HCT116 (cell line): Measurements from ENCODE around the gene PLD3. TPM values are rescaled to one million over a fixed set of nuclear protein-coding genes. Genes with fewer than 3 reads are reported as not detected.

ENCODE experiments used
- ATAC-seq: fragments of 200-7000 bp; cut with Tn5 transposase; 2 replicates; pipeline ENCODE4 v1.9.1; 2020; ENCODE audit warnings: mild to moderate bottlenecking, moderate library complexity
- BruUV-seq: library from RNA; stranded (reverse); fragments of 400-500 nt; replicated peaks from 2 replicates; lab custom pipeline; 2021; lab: Mats Ljungman, UMichigan
- CTCF ChIA-PET: fragments of 300-600 bp; sonication (Branson Sonifier 250); formaldehyde crosslinking; loops from one replicate; lab custom pipeline; 2021; ENCODE audit warnings: antibody characterized with exemption; lab: Charles Lee
- POLR2A ChIA-PET: fragments of 300-600, 350-600 bp; sonication (Branson Sonifier 250); formaldehyde crosslinking; loops from one replicate; lab custom pipeline; 2021; ENCODE audit warnings: antibody characterized with exemption; lab: Charles Lee
- RAD21 ChIA-PET, 2 experiments: fragments of 300-600 bp; sonication (Branson Sonifier 250); formaldehyde crosslinking; loops; one replicate each; lab custom pipeline; 2023; ENCODE audit warnings: low total read pairs in 2 of 2; ENCODE audit not compliant: uncharacterized antibody in 2 of 2, unreplicated experiment in 2 of 2, low non-redundant PET in 1 of 2; lab: Charles Lee
- DNase-seq: peaks from one replicate; pipeline ENCODE4 v3.0.0-alpha.2; 2010; ENCODE audit warnings: low read depth, low spot score
- H2AFZ ChIP-seq: fragments of 200-600 bp; shearing (Covaris generic), sonication (generic); 2 replicates; pipeline ENCODE4 v1.6.1; 2017; ENCODE audit warnings: low read depth, mixed run types, mixed read lengths, antibody characterized with exemption, low read length; ENCODE audit not compliant: poor library complexity, severe bottlenecking
- H3K27ac ChIP-seq: 2 replicates; pipeline ENCODE4 v1.5.1; 2012; ENCODE audit warnings: low read depth, low read length
- H3K27me3 ChIP-seq: fragments of 200-600 bp; sonication (generic); 2 replicates; pipeline ENCODE4 v1.6.1; 2016; ENCODE audit warnings: mixed run types, low read length, mixed read lengths; ENCODE audit not compliant: insufficient read depth
- H3K36me3 ChIP-seq, 2 experiments: fragments of 200-500 bp in 1 of 2; fragments of 200-600 bp in 1 of 2; sonication (Bioruptor generic) in 1 of 2; sonication (generic) in 1 of 2; 2 replicates each; pipeline versions ENCODE4 v1.5.1 to v1.6.1; 2014 to 2016; ENCODE audit warnings: low read length in 2 of 2, inconsistent platforms in 1 of 2, mixed read lengths in 1 of 2, mixed run types in 1 of 2; ENCODE audit not compliant: insufficient read depth in 2 of 2, control insufficient read depth in 1 of 2
- H3K4me1 ChIP-seq, 2 experiments: fragments of 200-600 bp in 1 of 2; sonication (generic) in 1 of 2; 2 replicates each; pipeline versions ENCODE4 v1.5.1 to v1.6.1; 2012 to 2017; ENCODE audit warnings: low read length in 2 of 2, inconsistent platforms in 1 of 2, mild to moderate bottlenecking in 1 of 2, mixed read lengths in 1 of 2, mixed run types in 1 of 2, moderate library complexity in 1 of 2; ENCODE audit not compliant: insufficient read depth in 2 of 2, control insufficient read depth in 1 of 2
- H3K4me2 ChIP-seq: fragments of 200-600 bp; sonication (generic); 2 replicates; pipeline ENCODE4 v1.6.1; 2017; ENCODE audit warnings: mixed run types, low read length, mixed read lengths
- H3K4me3 ChIP-seq, 2 experiments: fragments of 200-600 bp in 1 of 2; sonication (generic) in 1 of 2; replicated peaks in 1 of 2; 2 replicates each; pipeline ENCODE4 v1.5.1; 2011 to 2016; ENCODE audit warnings: low read length in 2 of 2, control low read depth in 1 of 2, low read depth in 1 of 2, mild to moderate bottlenecking in 1 of 2, mixed read lengths in 1 of 2, mixed run types in 1 of 2
- H3K79me2 ChIP-seq: fragments of 200-600 bp; sonication (generic); 2 replicates; pipeline ENCODE4 v1.6.1; 2017; ENCODE audit warnings: mild to moderate bottlenecking, mixed run types, low read length, moderate library complexity, mixed read lengths; ENCODE audit not compliant: insufficient read depth
- H3K9ac ChIP-seq: fragments of 200-600 bp; sonication (generic); 2 replicates; pipeline ENCODE4 v1.6.1; 2016; ENCODE audit warnings: low read length, mixed read lengths
- H3K9me2 ChIP-seq: fragments of 200-600 bp; sonication (generic), shearing (Covaris generic); 2 replicates; pipeline ENCODE4 v1.6.1; 2017; ENCODE audit warnings: mixed run types, mild to moderate bottlenecking, moderate library complexity; ENCODE audit not compliant: insufficient read depth
- H3K9me3 ChIP-seq, 2 experiments: fragments of 200-500 bp in 1 of 2; fragments of 200-600 bp in 1 of 2; sonication (Bioruptor generic) in 1 of 2; sonication (generic) in 1 of 2; 2 replicates each; pipeline ENCODE4 v1.6.1; 2014 to 2017; ENCODE audit warnings: low read length in 2 of 2, mixed read lengths in 2 of 2, inconsistent platforms in 1 of 2, low read depth in 1 of 2, mild to moderate bottlenecking in 1 of 2, mixed run types in 1 of 2, moderate library complexity in 1 of 2; ENCODE audit not compliant: control insufficient read depth in 1 of 2, insufficient read depth in 1 of 2
- H4K20me1 ChIP-seq: fragments of 200-600 bp; sonication (generic), shearing (Covaris generic); 2 replicates; pipeline ENCODE4 v1.6.1; 2017; ENCODE audit warnings: mixed run types, mild to moderate bottlenecking, moderate library complexity; ENCODE audit not compliant: insufficient read depth
- CTCF ChIP-seq, 3 experiments: fragments of 200-600 bp in 1 of 3; sonication (generic) in 1 of 3; IDR thresholded peaks in 2 of 3; conservative IDR thresholded peaks in 1 of 3; 2 replicates each; pipeline ENCODE4 v1.5.1; 2012 to 2017; ENCODE audit warnings: low read depth in 2 of 3, low read length in 2 of 3, antibody characterized with exemption in 1 of 3, borderline replicate concordance in 1 of 3, control low read depth in 1 of 3, mild to moderate bottlenecking in 1 of 3, mixed read lengths in 1 of 3, mixed run types in 1 of 3, moderate library complexity in 1 of 3; ENCODE audit not compliant: insufficient read depth in 1 of 3
- EGR1 ChIP-seq: IDR thresholded peaks from 2 replicates; pipeline ENCODE4 v1.6.1; 2012; ENCODE audit warnings: low read depth
- ELF1 ChIP-seq: IDR thresholded peaks from 2 replicates; pipeline ENCODE4 v1.6.1; 2012; ENCODE audit warnings: low read depth, borderline replicate concordance
- EZH2phosphoT487 ChIP-seq: fragments of 200-600 bp; IDR thresholded peaks from 2 replicates; pipeline ENCODE4 v1.6.1; 2018; ENCODE audit warnings: antibody characterized with exemption, borderline replicate concordance
- MAX ChIP-seq: IDR thresholded peaks from 2 replicates; pipeline ENCODE4 v1.6.1; 2012
- REST ChIP-seq: IDR thresholded peaks from 2 replicates; pipeline ENCODE4 v1.6.1; 2012; ENCODE audit warnings: low read depth
- SIN3A ChIP-seq: IDR thresholded peaks from 2 replicates; pipeline ENCODE4 v1.6.1; 2012; ENCODE audit warnings: low read depth
- SP1 ChIP-seq: IDR thresholded peaks from 2 replicates; pipeline ENCODE4 v1.6.1; 2012; ENCODE audit warnings: low read depth
- YY1 ChIP-seq: IDR thresholded peaks from 2 replicates; pipeline ENCODE4 v1.6.1; 2011; ENCODE audit warnings: low read length, low read depth, moderate library complexity, mild to moderate bottlenecking; ENCODE audit not compliant: insufficient replicate concordance; ENCODE audit errors: extremely low read depth
- ZNF274 ChIP-seq: fragments of 200-500 bp; sonication (Bioruptor generic); IDR thresholded peaks from 2 replicates; pipeline ENCODE4 v1.6.1; 2014; ENCODE audit warnings: mild to moderate bottlenecking, low read depth, low read length, inconsistent platforms
- intact Hi-C: fragments of 100-400 bp; cut with micrococcal nuclease; formaldehyde crosslinking; loops from 2 replicates; pipeline ENCODE4 v1.10.0; 2022
- total RNA-seq: library from RNA; stranded (reverse); gene quantifications from one replicate; pipeline ENCODE4 v1.2.1, GENCODE V29; 2021; ENCODE audit not compliant: unreplicated experiment

The PLD3 gene
- total RNA-seq, 1 experiment from 2014 or later: 123 TPM

- BruUV-seq: no TSS peak
Observed at GRCh38 chr19:40304306-40304705, 44.2 kb upstream of the PLD3 start.

More at GRCh38 chr19:40304306-40304705, 44.2 kb upstream of the PLD3 start:
- Histone ChIP-seq H3K9me2 (no peaks in the 10 kb centered on the region), H3K4me3 (no peak overlapping the region), H3K4me1 (no peaks in the 10 kb centered on the region), H2AFZ (no peak overlapping the region), H4K20me1 (no peaks in the 10 kb centered on the region), H3K79me2 (no peaks in the 10 kb centered on the region), H3K27ac (no peak overlapping the region), H3K27me3 (no peaks in the 10 kb centered on the region), H3K4me2 (no peak overlapping the region), H3K9me3 (no peaks in the 10 kb centered on the region), H3K36me3 (no peaks in the 10 kb centered on the region), H3K9ac (no peak overlapping the region)
- ChIA-PET POLR2A (interaction anchor here (0.6 kb wide), 1 partner anchor 321 kb away, joined by 3 read pairs; no protein-coding TSS in a partner anchor), CTCF (interaction anchor here (1.3 to 2.2 kb wide), 7 partner anchors 11 to 299 kb away, joined by 3 to 29 read pairs (median 12); no protein-coding TSS in a partner anchor), RAD21 (interaction anchor here in 1 of 2 experiments (1.0 kb wide), 1 partner anchor 330 kb away, joined by 4 read pairs; no protein-coding TSS in a partner anchor)
- intact Hi-C loops: loop anchor here (10.0 kb wide), 1 partner anchor 220 kb away; no protein-coding TSS in a partner anchor
- no peak for ATAC-seq
- no peak for DNase-seq
- TF ChIP-seq EZH2phosphoT487: no peak
- no peak for TF ChIP-seq ELF1
- TF ChIP-seq EGR1: no peak
- TF ChIP-seq SIN3A: no peak
- TF ChIP-seq CTCF (IDR thresholded peaks at IDR 0.05 in 2 of 3, conservative IDR thresholded peaks at IDR 0.05 in 1 of 3; ENCODE audit: borderline replicate concordance in 1 of 3, insufficient read depth in 1 of 3, low read depth in 2 of 3, low read length in 2 of 3): no peak
- no peak for TF ChIP-seq REST
- TF ChIP-seq MAX: no peak
- TF ChIP-seq SP1: no peak
- TF ChIP-seq YY1: no peak
- no peak for TF ChIP-seq ZNF274
